ENCODE measurements around the gene PRR23B.

Gene PRR23B

GRCh38 chr3:138972941-138973340 is 47.8 kb downstream of the PRR23B start:
- no peak for FAIRE-seq

- no peak for FAIRE-seq
Observed at GRCh38 chr3:138971766-138972320, 48.9 kb downstream of the PRR23B start.

All from colon (tissue), 2 donors.